ENCODE measurements around the gene TOM1.
"Not testable (repeated sequence)": the region's sequence is repeated elsewhere in the genome, so short reads cannot be mapped to it uniquely, and the experiment has no call there.

Gene TOM1

DNA sequence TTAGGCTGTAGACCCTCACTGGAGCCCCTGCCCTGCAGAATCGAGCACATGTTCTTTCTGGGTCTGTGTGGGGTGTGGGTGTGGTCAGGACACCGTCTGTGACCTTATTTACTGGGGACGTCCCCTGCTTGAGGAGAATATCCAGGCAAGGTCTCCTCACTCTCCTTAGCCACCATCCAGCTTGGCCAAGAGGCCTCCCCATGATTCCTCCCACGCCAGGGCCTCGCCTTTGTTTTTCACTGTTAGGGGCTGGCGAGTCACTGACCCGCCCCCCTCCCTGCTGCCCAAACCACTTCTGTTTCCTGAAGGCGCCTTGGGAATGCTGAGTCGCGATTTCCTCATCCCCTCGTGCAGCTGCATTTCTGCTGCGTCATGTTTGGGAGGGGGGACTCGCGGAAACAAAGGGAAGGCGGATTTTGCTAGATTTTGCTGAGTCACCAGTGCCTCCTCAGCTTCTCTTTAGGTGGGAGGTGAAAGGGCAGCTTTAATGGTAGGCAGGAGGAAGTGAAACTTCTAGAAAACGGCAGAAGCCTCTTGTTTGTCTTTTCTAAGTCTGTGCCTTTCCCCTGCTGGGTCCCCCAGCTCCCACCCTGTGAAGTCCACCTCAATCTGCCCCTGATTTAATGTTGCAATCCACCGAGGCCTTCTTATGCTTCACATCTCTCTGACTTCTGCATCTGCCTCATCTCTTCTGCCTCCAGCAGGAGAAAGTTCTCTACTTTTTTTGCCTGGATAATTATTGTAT, 77.2 kb downstream of the TOM1 start:
- peak; percentile 98 for DNase-seq

DNA sequence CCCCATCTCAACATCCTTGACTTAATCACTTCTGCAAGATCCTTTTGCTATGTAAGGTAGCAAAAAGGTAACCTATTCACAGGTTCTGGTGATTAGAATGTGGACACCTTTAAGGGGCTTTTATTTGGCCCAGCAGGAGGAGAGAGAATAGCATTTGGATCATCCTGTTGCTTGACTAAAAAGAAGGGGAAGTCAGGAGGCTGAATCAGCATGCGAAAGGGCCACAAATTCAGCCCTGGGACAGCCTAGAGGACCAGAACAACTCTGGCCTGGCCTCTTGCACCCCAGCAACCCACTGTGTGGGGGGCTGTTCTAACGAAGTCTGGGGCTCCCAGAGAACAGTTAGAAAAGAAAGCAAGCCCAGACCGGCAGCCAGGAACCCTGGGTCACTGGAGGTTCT, 78.0 kb downstream of the TOM1 start:
- DNase-seq, result no peak

DNA sequence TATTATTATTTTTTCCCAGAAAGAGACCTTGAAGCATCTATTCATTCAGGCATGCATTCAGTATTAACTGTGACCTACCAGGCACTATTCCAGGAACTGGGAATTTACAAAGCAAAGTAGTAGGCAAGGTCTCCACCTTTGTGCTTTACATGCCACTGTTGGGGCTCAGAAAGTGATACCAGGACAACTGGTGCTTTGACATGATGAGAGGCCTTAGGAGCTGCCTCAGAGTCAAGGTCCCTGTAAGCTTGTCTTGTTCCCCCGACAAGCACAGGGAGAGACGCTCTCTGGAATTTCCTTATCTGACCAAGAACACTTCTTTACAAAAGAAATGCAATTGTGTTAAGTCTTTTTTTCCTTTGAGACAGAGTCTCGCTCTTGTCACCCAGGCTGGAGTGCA, 78.9 kb downstream of the TOM1 start:
- no peak for DNase-seq

DNA sequence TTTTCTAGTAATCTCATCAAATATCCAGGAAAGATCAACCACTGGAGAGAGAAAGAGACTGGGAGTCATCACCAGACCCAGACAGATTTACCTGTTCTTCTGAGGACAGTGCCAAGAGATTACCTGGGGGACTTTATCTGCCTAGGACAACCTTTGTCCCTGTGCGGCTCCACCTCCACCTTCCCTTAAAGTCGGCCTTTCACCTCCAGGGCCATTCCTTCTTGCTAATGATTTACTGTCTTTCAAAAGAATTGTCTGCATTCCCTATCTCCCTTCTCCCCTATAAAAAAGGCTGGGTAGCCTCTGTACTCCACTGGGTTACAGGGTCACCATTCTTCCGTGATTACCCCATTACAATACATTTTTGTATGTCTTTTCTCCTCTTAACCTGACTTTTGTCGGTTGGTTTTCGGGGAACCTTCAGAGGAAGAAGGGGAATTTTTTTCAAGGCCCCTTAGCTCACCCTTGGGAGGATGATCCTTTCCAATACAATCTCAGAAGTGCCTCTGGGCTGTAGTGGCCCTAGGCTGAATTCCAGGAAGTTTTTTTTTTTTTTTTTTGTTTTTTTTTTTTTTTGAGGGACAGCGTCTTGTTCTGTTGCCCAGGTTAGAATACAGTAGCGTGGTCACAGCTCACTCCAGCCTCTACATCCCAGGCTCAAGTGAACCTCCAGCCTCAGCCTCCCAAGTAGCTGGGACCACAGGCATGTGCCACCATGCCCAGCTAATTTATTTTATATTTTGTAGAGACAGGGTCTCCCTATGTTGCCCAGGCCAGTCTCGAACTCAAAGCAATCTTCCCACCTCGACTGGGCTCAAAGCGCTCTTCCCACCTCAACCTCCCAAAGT, 79.7 kb downstream of the TOM1 start:
- DNase-seq, result no peak

GRCh38 chr22:35380013-35380412, 80.3 kb downstream of the TOM1 start:
- no peak for DNase-seq

GRCh38 chr22:35380537-35381423, 81.1 kb downstream of the TOM1 start, which contains the start of gene HMOX1:
TSS of gene HMOX1 (plus strand) at chr22:35381096. CDS start at chr22:35381174, 78 bp downstream.
- peak; percentile 93 for DNase-seq

DNA sequence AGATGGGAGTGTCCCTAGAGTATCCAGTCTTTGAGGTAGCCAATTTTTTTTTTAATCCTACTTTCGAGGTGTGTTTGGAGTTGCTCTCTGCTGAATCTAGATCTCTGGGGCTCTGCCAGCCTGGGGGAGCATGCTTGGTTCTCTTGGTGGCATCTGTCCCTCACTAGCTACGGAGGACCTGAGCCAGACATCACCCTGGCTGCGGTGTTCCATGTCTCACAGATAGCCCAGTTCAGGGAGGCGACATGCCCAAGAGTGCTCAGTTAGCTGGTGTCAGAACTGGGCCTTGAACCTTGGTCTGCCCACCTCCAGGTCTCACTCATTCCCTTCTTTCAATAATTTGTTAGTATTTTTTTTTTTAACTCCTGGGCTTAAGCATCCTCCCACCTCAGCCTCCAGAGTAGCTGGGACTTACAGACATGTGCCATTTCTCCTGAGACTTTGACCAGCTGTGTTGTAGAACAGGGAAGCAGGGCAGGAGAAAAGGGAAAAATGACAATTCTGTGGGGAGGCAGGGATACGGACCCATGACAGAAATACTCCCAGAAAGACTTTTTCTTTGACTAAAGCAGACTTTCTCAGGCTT, 81.8 kb downstream of the TOM1 start:
- no peak for DNase-seq

GRCh38 chr22:35383679-35384071, 84.0 kb downstream of the TOM1 start:
- no peak for DNase-seq

- DNase-seq, result no peak
These were observed 84.8 kb downstream of the TOM1 start for GRCh38 chr22:35384527-35384926.

- no peak for DNase-seq
These were observed 85.4 kb downstream of the TOM1 start for GRCh38 chr22:35384975-35385588.

DNA sequence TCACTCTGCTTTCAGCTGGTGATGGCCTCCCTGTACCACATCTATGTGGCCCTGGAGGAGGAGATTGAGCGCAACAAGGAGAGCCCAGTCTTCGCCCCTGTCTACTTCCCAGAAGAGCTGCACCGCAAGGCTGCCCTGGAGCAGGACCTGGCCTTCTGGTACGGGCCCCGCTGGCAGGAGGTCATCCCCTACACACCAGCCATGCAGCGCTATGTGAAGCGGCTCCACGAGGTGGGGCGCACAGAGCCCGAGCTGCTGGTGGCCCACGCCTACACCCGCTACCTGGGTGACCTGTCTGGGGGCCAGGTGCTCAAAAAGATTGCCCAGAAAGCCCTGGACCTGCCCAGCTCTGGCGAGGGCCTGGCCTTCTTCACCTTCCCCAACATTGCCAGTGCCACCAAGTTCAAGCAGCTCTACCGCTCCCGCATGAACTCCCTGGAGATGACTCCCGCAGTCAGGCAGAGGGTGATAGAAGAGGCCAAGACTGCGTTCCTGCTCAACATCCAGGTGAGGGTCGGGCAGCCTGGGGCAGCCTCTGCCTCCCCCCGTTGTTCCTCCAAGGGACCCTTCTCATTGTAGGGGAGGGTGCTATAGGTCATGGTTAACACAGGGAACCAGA, 87.1 kb downstream of the TOM1 start:
- no peak for DNase-seq

- DNase-seq, result no peak
These were observed 91.2 kb downstream of the TOM1 start for GRCh38 chr22:35390933-35391332.

GRCh38 chr22:35392357-35392756, 92.7 kb downstream of the TOM1 start:
- DNase-seq, result no peak

- DNase-seq, result no peak
These were observed 93.7 kb downstream of the TOM1 start for GRCh38 chr22:35393116-35394010.

DNA sequence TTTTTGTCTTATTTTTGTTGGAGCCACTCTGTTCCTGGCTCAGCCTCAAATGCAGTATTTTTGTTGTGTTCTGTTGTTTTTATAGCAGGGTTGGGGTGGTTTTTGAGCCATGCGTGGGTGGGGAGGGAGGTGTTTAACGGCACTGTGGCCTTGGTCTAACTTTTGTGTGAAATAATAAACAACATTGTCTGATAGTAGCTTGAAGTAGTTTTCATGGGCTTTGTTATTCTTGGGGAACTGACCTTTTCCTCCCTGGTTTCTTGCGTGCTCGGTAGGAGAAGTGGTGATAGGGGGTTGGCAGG, 94.3 kb downstream of the TOM1 start:
- DNase-seq, result no peak

- no peak for DNase-seq
These were observed 95.3 kb downstream of the TOM1 start for GRCh38 chr22:35394810-35395563.

DNA sequence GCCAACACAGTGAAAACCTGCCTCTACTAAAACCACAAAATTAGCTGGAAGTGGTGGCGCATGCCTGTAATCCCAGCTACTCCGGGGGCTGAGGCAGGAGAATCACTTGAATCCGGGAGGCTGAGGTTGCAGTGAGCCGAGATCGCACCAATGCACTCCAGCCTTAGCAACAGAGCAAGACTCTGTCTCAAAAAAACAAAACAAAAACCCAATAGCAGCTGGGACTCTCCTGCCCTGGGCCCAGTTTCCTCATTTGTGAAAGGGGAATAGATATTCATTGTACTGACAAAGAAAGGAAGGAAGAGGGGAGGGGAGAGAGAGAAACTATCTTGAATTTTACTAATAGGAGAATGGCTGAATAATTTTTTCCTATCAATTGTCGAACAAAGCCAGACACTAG, 96.9 kb downstream of the TOM1 start:
- DNase-seq, result not testable (repeated sequence)

GRCh38 chr22:35397095-35397904, 97.6 kb downstream of the TOM1 start:
- DNase-seq, result peak; percentile 72
